Body of pancreas (tissue), 4 donors: ENCODE data around the gene PKMYT1.

Experiments used
- POLR2A ChIP-seq, 3 donors: fragments of 450-650 bp; IDR thresholded peaks; one replicate each; pipeline ENCODE4 v1.6.1; 2016; ENCODE audit warnings: antibody characterized with exemption in 3 of 3, mild to moderate bottlenecking in 2 of 3
- TF ChIP-seq, protein P1 (sequence below), 7 experiments: fragments of 450-650 bp in 4 of 7; fragments of 200-600 bp in 3 of 7; sonication (generic) in 3 of 7; IDR thresholded peaks; one replicate each; pipeline ENCODE4 v1.5.1; 2016 to 2019; ENCODE audit warnings: antibody characterized with exemption in 7 of 7

DNA sequence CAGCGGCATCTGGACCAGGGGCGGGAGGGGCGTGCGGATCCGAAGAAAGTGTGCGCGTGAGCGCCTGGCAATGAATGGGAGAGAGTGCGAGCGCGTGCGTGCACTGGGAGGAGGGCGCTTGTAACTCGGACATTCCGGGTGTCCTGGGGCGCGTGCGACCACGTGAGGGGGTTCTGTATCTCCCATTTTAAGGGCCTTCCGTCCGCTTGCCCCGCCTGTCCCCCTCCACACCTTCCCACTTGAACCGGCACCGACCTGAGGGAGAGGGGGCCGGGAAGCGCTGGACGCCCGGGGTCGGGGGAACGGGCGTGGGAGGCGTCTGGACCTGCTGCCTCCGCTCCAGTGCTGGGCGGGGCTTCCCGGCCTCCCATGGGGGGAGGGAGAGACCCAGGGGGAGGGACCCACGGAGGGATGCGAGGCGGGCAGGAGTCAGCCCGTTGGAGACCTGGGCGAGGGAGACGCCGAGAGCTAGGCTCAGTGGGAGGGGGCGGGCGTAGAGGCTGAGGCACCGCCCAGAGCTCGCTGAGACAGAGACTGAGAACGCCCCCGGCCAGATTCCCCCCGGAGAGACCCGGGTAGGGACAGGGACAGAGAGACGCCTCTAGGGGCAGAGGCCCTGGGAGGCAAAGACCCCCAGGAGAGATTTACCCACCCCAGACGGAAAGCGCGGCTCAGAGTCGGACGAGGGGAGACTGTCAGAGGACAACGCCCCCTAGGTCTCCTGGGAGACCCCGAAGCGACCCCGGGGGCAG is 16.3 kb downstream of the PKMYT1 start, which contains the start of gene KREMEN2:
- TF ChIP-seq POLR2A (IDR thresholded peaks at IDR 0.05): no peak
- TF ChIP-seq, protein P1, sequence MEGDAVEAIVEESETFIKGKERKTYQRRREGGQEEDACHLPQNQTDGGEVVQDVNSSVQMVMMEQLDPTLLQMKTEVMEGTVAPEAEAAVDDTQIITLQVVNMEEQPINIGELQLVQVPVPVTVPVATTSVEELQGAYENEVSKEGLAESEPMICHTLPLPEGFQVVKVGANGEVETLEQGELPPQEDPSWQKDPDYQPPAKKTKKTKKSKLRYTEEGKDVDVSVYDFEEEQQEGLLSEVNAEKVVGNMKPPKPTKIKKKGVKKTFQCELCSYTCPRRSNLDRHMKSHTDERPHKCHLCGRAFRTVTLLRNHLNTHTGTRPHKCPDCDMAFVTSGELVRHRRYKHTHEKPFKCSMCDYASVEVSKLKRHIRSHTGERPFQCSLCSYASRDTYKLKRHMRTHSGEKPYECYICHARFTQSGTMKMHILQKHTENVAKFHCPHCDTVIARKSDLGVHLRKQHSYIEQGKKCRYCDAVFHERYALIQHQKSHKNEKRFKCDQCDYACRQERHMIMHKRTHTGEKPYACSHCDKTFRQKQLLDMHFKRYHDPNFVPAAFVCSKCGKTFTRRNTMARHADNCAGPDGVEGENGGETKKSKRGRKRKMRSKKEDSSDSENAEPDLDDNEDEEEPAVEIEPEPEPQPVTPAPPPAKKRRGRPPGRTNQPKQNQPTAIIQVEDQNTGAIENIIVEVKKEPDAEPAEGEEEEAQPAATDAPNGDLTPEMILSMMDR (IDR thresholded peaks at IDR 0.05): no peak
